BE2C (cell line): Measurements from ENCODE around the gene SLC36A4.
"Not testable (repeated sequence)": the region's sequence is repeated elsewhere in the genome, so short reads cannot be mapped to it uniquely, and the experiment has no call there.

Source experiments
- DNase-seq: peaks from one replicate; pipeline ENCODE4 v3.0.0-alpha.2; 2020
- H3K27me3 ChIP-seq: fragments of 250-450 bp; sonication (Bioruptor Pico); 2 replicates; pipeline ENCODE4 v1.5.1; 2020; ENCODE audit warnings: mild to moderate bottlenecking
- H3K36me3 ChIP-seq: fragments of 250-450 bp; sonication (Bioruptor Pico); 2 replicates; pipeline ENCODE4 v1.5.1; 2020; ENCODE audit warnings: mild to moderate bottlenecking
- H3K4me1 ChIP-seq: fragments of 250-450 bp; sonication (Bioruptor Pico); 2 replicates; pipeline ENCODE4 v1.5.1; 2020
- H3K4me3 ChIP-seq: 2 replicates; pipeline ENCODE4 v1.5.1; 2011; ENCODE audit warnings: low read depth, low read length
- H3K9me3 ChIP-seq: fragments of 250-450 bp; sonication (Bioruptor Pico); 2 replicates; pipeline ENCODE4 v1.5.1; 2020
- CTCF ChIP-seq: IDR thresholded peaks from 2 replicates; pipeline ENCODE4 v1.5.1; 2012; ENCODE audit warnings: mild to moderate bottlenecking, low read depth, low read length

The SLC36A4 gene

GRCh38 chr11:93189462-93189861 lies 8.3 kb downstream of the SLC36A4 start:
- Histone ChIP-seq H3K4me1 (peaks cover 7% of the 10 kb centered on the region), H3K36me3 (peaks cover 11% of the 10 kb centered on the region), H3K27me3 (no peaks in the 10 kb centered on the region), H3K9me3 (no peaks in the 10 kb centered on the region), H3K4me3 (no peak overlapping the region)
- no peak for TF ChIP-seq CTCF
- no peak for DNase-seq

- Histone ChIP-seq H3K4me1 (peaks cover 7% of the 10 kb centered on the region), H3K4me3 (no peak overlapping the region), H3K27me3 (no peaks in the 10 kb centered on the region), H3K9me3 (no peaks in the 10 kb centered on the region), H3K36me3 (peaks cover 17% of the 10 kb centered on the region)
- no peak for TF ChIP-seq CTCF
- DNase-seq: no peak
Measured at GRCh38 chr11:93188726-93189125, 9.1 kb downstream of the SLC36A4 start.

GRCh38 chr11:93187290-93187689 lies 10.5 kb downstream of the SLC36A4 start:
- no peak overlapping the region for H3K4me3 ChIP-seq
- H3K4me1 ChIP-seq: peaks cover 7% of the 10 kb centered on the region
- no peak for DNase-seq
- H3K9me3 ChIP-seq: no peaks in the 10 kb centered on the region
- H3K27me3 ChIP-seq: no peaks in the 10 kb centered on the region
- no peak for TF ChIP-seq CTCF
- H3K36me3 ChIP-seq: peaks cover 18% of the 10 kb centered on the region

GRCh38 chr11:93177891-93178290 lies 19.9 kb downstream of the SLC36A4 start:
- peaks cover 39% of the 10 kb centered on the region for H3K36me3 ChIP-seq
- not testable (repeated sequence) for H3K4me1 ChIP-seq, H3K27me3 ChIP-seq, H3K4me3 ChIP-seq, DNase-seq, H3K9me3 ChIP-seq

- no peaks in the 10 kb centered on the region for H3K27me3 ChIP-seq
- TF ChIP-seq CTCF: peak; percentile 65
- H3K9me3 ChIP-seq: no peaks in the 10 kb centered on the region
- DNase-seq: no peak
- peaks cover 15% of the 10 kb centered on the region for H3K4me1 ChIP-seq
- no peak overlapping the region for H3K4me3 ChIP-seq
- H3K36me3 ChIP-seq: no peaks in the 10 kb centered on the region
Measured at GRCh38 chr11:93169950-93170561, 27.7 kb downstream of the SLC36A4 start.

GRCh38 chr11:93169143-93169542 lies 28.6 kb downstream of the SLC36A4 start:
- no peaks in the 10 kb centered on the region for H3K9me3 ChIP-seq
- H3K27me3 ChIP-seq: no peaks in the 10 kb centered on the region
- H3K36me3 ChIP-seq: peaks cover 6% of the 10 kb centered on the region
- DNase-seq: no peak
- H3K4me3 ChIP-seq: no peak overlapping the region
- H3K4me1 ChIP-seq: peaks cover 15% of the 10 kb centered on the region
- no peak for TF ChIP-seq CTCF

GRCh38 chr11:93166862-93167261 lies 30.9 kb downstream of the SLC36A4 start:
- H3K36me3 ChIP-seq: peaks cover 16% of the 10 kb centered on the region
- no peak for TF ChIP-seq CTCF
- H3K4me1 ChIP-seq: peaks cover 14% of the 10 kb centered on the region
- no peak for DNase-seq
- no peak overlapping the region for H3K4me3 ChIP-seq
- no peaks in the 10 kb centered on the region for H3K9me3 ChIP-seq
- H3K27me3 ChIP-seq: no peaks in the 10 kb centered on the region
